ENCODE data around the gene MYZAP. TPM values are rescaled to one million over a fixed set of nuclear protein-coding genes. Genes with fewer than 3 reads are reported as not detected.

The MYZAP gene
- total and polyA plus RNA-seq, 2 experiments from 2014 or later: 1.0 to 1.5 TPM

DNA sequence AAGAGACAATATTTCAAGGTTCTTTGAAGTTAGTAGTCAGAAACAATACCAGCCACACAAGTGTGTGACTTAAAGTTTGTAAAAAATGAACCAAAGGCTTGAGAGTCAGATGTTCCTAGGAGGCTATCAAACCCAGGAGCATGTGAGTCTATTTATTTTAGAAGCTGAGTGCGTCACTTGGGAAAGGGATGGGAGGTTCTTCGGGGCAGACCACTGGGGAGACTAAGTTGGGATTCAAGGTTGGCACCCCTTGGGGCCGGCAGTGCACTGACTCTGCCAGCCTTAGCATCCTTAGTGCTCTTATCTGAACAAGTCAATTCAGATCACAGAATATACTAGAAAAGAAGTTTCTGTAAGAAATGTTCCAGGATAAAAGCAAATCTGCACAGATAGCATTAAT lies 64.7 kb downstream of the MYZAP start (continued):
- no peak for TF ChIP-seq ZNF462 (CRISPR knock-in tag; IDR thresholded peaks at IDR 0.05)
- TF ChIP-seq NANOG (IDR thresholded peaks at IDR 0.05; ENCODE audit: borderline replicate concordance): no peak
- no peak for TF ChIP-seq STAT1 (IDR thresholded peaks at IDR 0.05; ENCODE audit: unreplicated experiment)
- no peak for TF ChIP-seq EZH2 (IDR thresholded peaks at IDR 0.05; ENCODE audit: low read depth, unreplicated experiment)
- TF ChIP-seq CREB1 (CRISPR knock-in tag; IDR thresholded peaks at IDR 0.05; ENCODE audit: low read depth): no peak

DNA sequence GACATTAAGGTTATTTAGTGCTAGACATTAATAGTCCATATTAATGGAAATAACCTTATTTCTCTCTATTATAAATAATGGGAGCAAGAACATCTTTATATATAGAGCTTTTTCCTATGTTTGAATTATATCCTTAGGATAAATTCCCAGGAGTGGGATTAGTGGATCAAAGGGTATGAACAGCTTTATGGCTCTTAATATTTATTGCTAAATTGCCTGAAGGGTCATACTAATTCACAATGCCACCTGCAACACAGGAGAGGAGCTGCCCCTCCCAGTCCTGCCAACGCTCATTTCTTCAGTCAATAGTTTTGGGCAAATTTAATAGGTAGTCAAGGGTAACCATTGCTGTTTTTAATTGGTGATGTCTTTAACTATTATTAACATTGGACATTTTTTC lies 65.9 kb downstream of the MYZAP start:
- H3K9me3 Mint-ChIP-seq: no peaks in the 10 kb centered on the region
- Histone ChIP-seq H3K36me3 (ENCODE audit: insufficient read depth) (no peaks in the 10 kb centered on the region), H3K4me1 (ENCODE audit: insufficient read depth) (no peaks in the 10 kb centered on the region), H2AFZ (no peak overlapping the region), H3F3A (replicated peaks; ENCODE audit: low read depth) (no peaks in the 10 kb centered on the region), H3K4me2 (no peak overlapping the region), H3K79me2 (replicated peaks; ENCODE audit: insufficient read depth) (no peaks in the 10 kb centered on the region), H3K9me2 (ENCODE audit: insufficient read depth) (no peaks in the 10 kb centered on the region), H4K20me1 (replicated peaks; ENCODE audit: insufficient read depth) (no peaks in the 10 kb centered on the region), H3K27me3 (ENCODE audit: insufficient read depth) (no peaks in the 10 kb centered on the region), H3K4me3 (no peak overlapping the region), H3K27ac (ENCODE audit: low read depth) (no peak overlapping the region)
- ATAC-seq (no peak), DNase-seq (ENCODE audit: low spot score) (no peak)
- H3K27ac Mint-ChIP-seq: no peak overlapping the region
- H3K27me3 Mint-ChIP-seq (ENCODE audit: insufficient read depth, low read depth, poor library complexity): no peaks in the 10 kb centered on the region
- H3K4me3 Mint-ChIP-seq: no peak overlapping the region
- H3K36me3 Mint-ChIP-seq (ENCODE audit: low read depth): no peaks in the 10 kb centered on the region
- no peaks in the 10 kb centered on the region for H3K4me1 Mint-ChIP-seq
- TF ChIP-seq EZH2phosphoT487 (IDR thresholded peaks at IDR 0.05; ENCODE audit: unreplicated experiment): no peak
- TF ChIP-seq, protein P1, sequence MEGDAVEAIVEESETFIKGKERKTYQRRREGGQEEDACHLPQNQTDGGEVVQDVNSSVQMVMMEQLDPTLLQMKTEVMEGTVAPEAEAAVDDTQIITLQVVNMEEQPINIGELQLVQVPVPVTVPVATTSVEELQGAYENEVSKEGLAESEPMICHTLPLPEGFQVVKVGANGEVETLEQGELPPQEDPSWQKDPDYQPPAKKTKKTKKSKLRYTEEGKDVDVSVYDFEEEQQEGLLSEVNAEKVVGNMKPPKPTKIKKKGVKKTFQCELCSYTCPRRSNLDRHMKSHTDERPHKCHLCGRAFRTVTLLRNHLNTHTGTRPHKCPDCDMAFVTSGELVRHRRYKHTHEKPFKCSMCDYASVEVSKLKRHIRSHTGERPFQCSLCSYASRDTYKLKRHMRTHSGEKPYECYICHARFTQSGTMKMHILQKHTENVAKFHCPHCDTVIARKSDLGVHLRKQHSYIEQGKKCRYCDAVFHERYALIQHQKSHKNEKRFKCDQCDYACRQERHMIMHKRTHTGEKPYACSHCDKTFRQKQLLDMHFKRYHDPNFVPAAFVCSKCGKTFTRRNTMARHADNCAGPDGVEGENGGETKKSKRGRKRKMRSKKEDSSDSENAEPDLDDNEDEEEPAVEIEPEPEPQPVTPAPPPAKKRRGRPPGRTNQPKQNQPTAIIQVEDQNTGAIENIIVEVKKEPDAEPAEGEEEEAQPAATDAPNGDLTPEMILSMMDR (conservative IDR thresholded peaks at IDR 0.05; ENCODE audit: low read depth in 2 of 2): no peak
- TF ChIP-seq, protein P2, sequence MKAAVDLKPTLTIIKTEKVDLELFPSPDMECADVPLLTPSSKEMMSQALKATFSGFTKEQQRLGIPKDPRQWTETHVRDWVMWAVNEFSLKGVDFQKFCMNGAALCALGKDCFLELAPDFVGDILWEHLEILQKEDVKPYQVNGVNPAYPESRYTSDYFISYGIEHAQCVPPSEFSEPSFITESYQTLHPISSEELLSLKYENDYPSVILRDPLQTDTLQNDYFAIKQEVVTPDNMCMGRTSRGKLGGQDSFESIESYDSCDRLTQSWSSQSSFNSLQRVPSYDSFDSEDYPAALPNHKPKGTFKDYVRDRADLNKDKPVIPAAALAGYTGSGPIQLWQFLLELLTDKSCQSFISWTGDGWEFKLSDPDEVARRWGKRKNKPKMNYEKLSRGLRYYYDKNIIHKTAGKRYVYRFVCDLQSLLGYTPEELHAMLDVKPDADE (IDR thresholded peaks at IDR 0.05): no peak
- TF ChIP-seq ZNF114 (CRISPR knock-in tag; IDR thresholded peaks at IDR 0.05): no peak
- no peak for TF ChIP-seq EZH2 (IDR thresholded peaks at IDR 0.05; ENCODE audit: low read depth, unreplicated experiment)
- TF ChIP-seq STAT1 (IDR thresholded peaks at IDR 0.05; ENCODE audit: unreplicated experiment): no peak
- no peak for TF ChIP-seq CREB1 (CRISPR knock-in tag; IDR thresholded peaks at IDR 0.05; ENCODE audit: low read depth)
- no peak for TF ChIP-seq ZNF331 (CRISPR knock-in tag; IDR thresholded peaks at IDR 0.05; ENCODE audit: low read depth)
- no peak for TF ChIP-seq REST (IDR thresholded peaks at IDR 0.05; ENCODE audit: unreplicated experiment)
- no peak for TF ChIP-seq POLR2AphosphoS5 (IDR thresholded peaks at IDR 0.05; ENCODE audit: low read depth)
- no peak for TF ChIP-seq NANOG (IDR thresholded peaks at IDR 0.05; ENCODE audit: borderline replicate concordance)
- no peak for TF ChIP-seq JUNB (IDR thresholded peaks at IDR 0.05; ENCODE audit: unreplicated experiment)
